Cortex of kidney (tissue), 1 donor: ENCODE data around the gene ZBTB12.
"Not testable (repeated sequence)": the region's sequence is repeated elsewhere in the genome, so short reads cannot be mapped to it uniquely, and the experiment has no call there.

Experiments
- DNase-seq: peaks from one replicate; lab custom pipeline; 2025; lab: John Stamatoyannopoulos, UW

ZBTB12 gene

GRCh38 chr6:31901953-31902643, at the start of gene ZBTB12:
Gene ZBTB12, minus strand, starts transcription at chr6:31902086. Its CDS starts 781 bp downstream, at chr6:31901305.
- DNase-seq: no peak

- no peak for DNase-seq
Measured at GRCh38 chr6:31949926-31950548, 48.2 kb upstream of the ZBTB12 start.

- no peak for DNase-seq
Measured at GRCh38 chr6:31948753-31949413, 47.0 kb upstream of the ZBTB12 start.

GRCh38 chr6:31948306-31948705, 46.4 kb upstream of the ZBTB12 start:
- no peak for DNase-seq

- no peak for DNase-seq
Measured at GRCh38 chr6:31947864-31948263, 46.0 kb upstream of the ZBTB12 start.

GRCh38 chr6:31947070-31947675, 45.3 kb upstream of the ZBTB12 start:
- DNase-seq: no peak

- DNase-seq: no peak
Measured at GRCh38 chr6:31946370-31946885, 44.5 kb upstream of the ZBTB12 start.

GRCh38 chr6:31945507-31946369, 43.9 kb upstream of the ZBTB12 start, which contains the start of gene CFB:
Gene CFB, plus strand, starts transcription at chr6:31946095. Its CDS starts 127 bp downstream, at chr6:31946222.
- DNase-seq: no peak

- no peak for DNase-seq
Measured at GRCh38 chr6:31945154-31945506, 43.2 kb upstream of the ZBTB12 start.

- no peak for DNase-seq
Measured at GRCh38 chr6:31943742-31944141, 41.9 kb upstream of the ZBTB12 start.

GRCh38 chr6:31940256-31940664, 38.4 kb upstream of the ZBTB12 start:
- no peak for DNase-seq

- no peak for DNase-seq
Measured at GRCh38 chr6:31935823-31936222, 33.9 kb upstream of the ZBTB12 start.

- no peak for DNase-seq
Measured at GRCh38 chr6:31935021-31935420, 33.1 kb upstream of the ZBTB12 start.

GRCh38 chr6:31933537-31933936, 31.7 kb upstream of the ZBTB12 start:
- no peak for DNase-seq

GRCh38 chr6:31932137-31932536, 30.3 kb upstream of the ZBTB12 start:
- DNase-seq: not testable (repeated sequence)

GRCh38 chr6:31930962-31931361, 29.1 kb upstream of the ZBTB12 start:
- DNase-seq: no peak

- no peak for DNase-seq
Measured at GRCh38 chr6:31928672-31928939, 26.7 kb upstream of the ZBTB12 start.

GRCh38 chr6:31927863-31928671, 26.2 kb upstream of the ZBTB12 start:
- no peak for DNase-seq

GRCh38 chr6:31927242-31927862, 25.5 kb upstream of the ZBTB12 start, which contains the start of gene C2:
Gene C2, plus strand, starts transcription at chr6:31927717. Its CDS starts 36 bp downstream, at chr6:31927753.
- no peak for DNase-seq

GRCh38 chr6:31922942-31923341, 21.1 kb upstream of the ZBTB12 start:
- no peak for DNase-seq
